ENCODE measurements around the gene PPP2R3B.
A peak's percentile ranks its signal among the peaks of the same experiment; 100 is the strongest.

Gene PPP2R3B

GRCh38 chrX:429266-429825, 42.6 kb upstream of the PPP2R3B start:
- Histone ChIP-seq H3K27me3 (ENCODE audit: control insufficient read depth in 1 of 2, insufficient read depth in 1 of 2, low read length in 2 of 2) (peaks cover 10 to 22% of the 10 kb centered on the region in 2 experiments), H3K4me3 (ENCODE audit: insufficient read depth in 1 of 2, low read depth in 1 of 2, low read length in 2 of 2) (no peak overlapping the region), H4K8ac (ENCODE audit: low read length) (no peak overlapping the region), H3K27ac (ENCODE audit: low read length, poor library complexity, severe bottlenecking) (no peak overlapping the region), H2BK5ac (ENCODE audit: low read depth, low read length, poor library complexity, severe bottlenecking) (no peak overlapping the region), H3K4me1 (ENCODE audit: control insufficient read depth, insufficient read depth, low read depth, low read length) (peaks cover 8% of the 10 kb centered on the region), H2BK12ac (ENCODE audit: low read length in 2 of 2) (no peak overlapping the region), H2AK5ac (ENCODE audit: low read length, severe bottlenecking) (no peak overlapping the region), H3K79me1 (replicated peaks; ENCODE audit: low read length, poor library complexity, severe bottlenecking) (no peaks in the 10 kb centered on the region), H3K4me2 (ENCODE audit: low read length, poor library complexity, severe bottlenecking) (no peak overlapping the region), H3K36me3 (ENCODE audit: control insufficient read depth in 1 of 2, insufficient read depth in 2 of 2, low read depth in 1 of 2, low read length in 2 of 2) (no peaks in the 10 kb centered on the region), H2BK15ac (ENCODE audit: low read depth, poor library complexity, severe bottlenecking) (no peak overlapping the region), H3K18ac (ENCODE audit: low read depth in 1 of 2, low read length in 2 of 2) (no peak overlapping the region), H3K9ac (ENCODE audit: low read length) (no peak overlapping the region), H3K14ac (ENCODE audit: low read length in 2 of 2) (no peak overlapping the region), H3K23ac (ENCODE audit: low read length in 2 of 2) (no peak overlapping the region), H3K9me3 (ENCODE audit: control insufficient read depth, low read length) (no peaks in the 10 kb centered on the region), H2BK120ac (ENCODE audit: low read depth, low read length) (no peak overlapping the region), H3K4ac (ENCODE audit: low read depth in 1 of 2, low read length in 2 of 2) (no peak overlapping the region), H2AFZ (ENCODE audit: low read depth, low read length) (no peak overlapping the region), H4K91ac (ENCODE audit: low read length) (no peak overlapping the region)
- DNase-seq, result no peak
- 85% methylated on average over 24 of the region's 24 CpGs for WGBS

- Histone ChIP-seq H4K91ac (ENCODE audit: low read length) (no peak overlapping the region), H2AFZ (ENCODE audit: low read depth, low read length) (peak overlapping the region; percentile 42), H2BK12ac (ENCODE audit: low read length in 2 of 2) (no peak overlapping the region), H3K4me1 (ENCODE audit: control insufficient read depth, insufficient read depth, low read depth, low read length) (peaks cover 8% of the 10 kb centered on the region), H4K8ac (ENCODE audit: low read length) (no peak overlapping the region), H3K27me3 (ENCODE audit: control insufficient read depth in 1 of 2, insufficient read depth in 1 of 2, low read length in 2 of 2) (peaks cover 10 to 22% of the 10 kb centered on the region in 2 experiments), H3K9me3 (ENCODE audit: control insufficient read depth, low read length) (no peaks in the 10 kb centered on the region), H2BK5ac (ENCODE audit: low read depth, low read length, poor library complexity, severe bottlenecking) (no peak overlapping the region), H3K9ac (ENCODE audit: low read length) (peak overlapping the region; percentile 38), H3K27ac (ENCODE audit: low read length, poor library complexity, severe bottlenecking) (no peak overlapping the region), H3K79me1 (replicated peaks; ENCODE audit: low read length, poor library complexity, severe bottlenecking) (no peaks in the 10 kb centered on the region), H2BK15ac (ENCODE audit: low read depth, poor library complexity, severe bottlenecking) (no peak overlapping the region), H3K18ac (ENCODE audit: low read depth in 1 of 2, low read length in 2 of 2) (no peak overlapping the region), H3K4me3 (ENCODE audit: insufficient read depth in 1 of 2, low read depth in 1 of 2, low read length in 2 of 2) (peak overlapping the region; percentile 28 to 32), H3K4ac (ENCODE audit: low read depth in 1 of 2, low read length in 2 of 2) (no peak overlapping the region), H2AK5ac (ENCODE audit: low read length, severe bottlenecking) (no peak overlapping the region), H2BK120ac (ENCODE audit: low read depth, low read length) (no peak overlapping the region), H3K23ac (ENCODE audit: low read length in 2 of 2) (no peak overlapping the region), H3K36me3 (ENCODE audit: control insufficient read depth in 1 of 2, insufficient read depth in 2 of 2, low read depth in 1 of 2, low read length in 2 of 2) (no peaks in the 10 kb centered on the region), H3K14ac (ENCODE audit: low read length in 2 of 2) (no peak overlapping the region), H3K4me2 (ENCODE audit: low read length, poor library complexity, severe bottlenecking) (peak overlapping the region; percentile 66)
- DNase-seq, result peak; percentile 5
- 17% methylated on average over 47 of the region's 56 CpGs for WGBS
Measured at GRCh38 chrX:427812-428725, 41.4 kb upstream of the PPP2R3B start.

GRCh38 chrX:426881-427280, 40.2 kb upstream of the PPP2R3B start:
- Histone ChIP-seq H3K79me1 (replicated peaks; ENCODE audit: low read length, poor library complexity, severe bottlenecking) (no peaks in the 10 kb centered on the region), H3K27me3 (ENCODE audit: control insufficient read depth in 1 of 2, insufficient read depth in 1 of 2, low read length in 2 of 2) (peaks cover 14 to 22% of the 10 kb centered on the region in 2 experiments), H3K18ac (ENCODE audit: low read depth in 1 of 2, low read length in 2 of 2) (no peak overlapping the region), H3K4me2 (ENCODE audit: low read length, poor library complexity, severe bottlenecking) (no peak overlapping the region), H2AK5ac (ENCODE audit: low read length, severe bottlenecking) (no peak overlapping the region), H3K36me3 (ENCODE audit: control insufficient read depth in 1 of 2, insufficient read depth in 2 of 2, low read depth in 1 of 2, low read length in 2 of 2) (no peaks in the 10 kb centered on the region), H2BK12ac (ENCODE audit: low read length in 2 of 2) (no peak overlapping the region), H2AFZ (ENCODE audit: low read depth, low read length) (no peak overlapping the region), H2BK5ac (ENCODE audit: low read depth, low read length, poor library complexity, severe bottlenecking) (no peak overlapping the region), H3K9ac (ENCODE audit: low read length) (no peak overlapping the region), H3K14ac (ENCODE audit: low read length in 2 of 2) (no peak overlapping the region), H3K4ac (ENCODE audit: low read depth in 1 of 2, low read length in 2 of 2) (no peak overlapping the region), H3K9me3 (ENCODE audit: control insufficient read depth, low read length) (no peaks in the 10 kb centered on the region), H2BK120ac (ENCODE audit: low read depth, low read length) (no peak overlapping the region), H2BK15ac (ENCODE audit: low read depth, poor library complexity, severe bottlenecking) (no peak overlapping the region), H3K4me1 (ENCODE audit: control insufficient read depth, insufficient read depth, low read depth, low read length) (peaks cover 12% of the 10 kb centered on the region), H4K91ac (ENCODE audit: low read length) (no peak overlapping the region), H4K8ac (ENCODE audit: low read length) (no peak overlapping the region), H3K27ac (ENCODE audit: low read length, poor library complexity, severe bottlenecking) (no peak overlapping the region), H3K4me3 (ENCODE audit: insufficient read depth in 1 of 2, low read depth in 1 of 2, low read length in 2 of 2) (no peak overlapping the region), H3K23ac (ENCODE audit: low read length in 2 of 2) (no peak overlapping the region)
- peak; percentile 15 for DNase-seq
- WGBS, result 61% methylated on average over 14 of the region's 14 CpGs

- no peak overlapping the region for H3K4ac ChIP-seq (ENCODE audit: low read depth in 1 of 2, low read length in 2 of 2)
- peaks cover 14% of the 10 kb centered on the region for H3K4me1 ChIP-seq (ENCODE audit: control insufficient read depth, insufficient read depth, low read depth, low read length)
- 91% methylated on average over 16 of the region's 20 CpGs for WGBS
Measured at GRCh38 chrX:425056-425455, 38.3 kb upstream of the PPP2R3B start.

More at GRCh38 chrX:425056-425455, 38.3 kb upstream of the PPP2R3B start:
- Histone ChIP-seq H2BK15ac (ENCODE audit: low read depth, poor library complexity, severe bottlenecking) (no peak overlapping the region), H2AK5ac (ENCODE audit: low read length, severe bottlenecking) (no peak overlapping the region), H3K14ac (ENCODE audit: low read length in 2 of 2) (no peak overlapping the region), H2BK12ac (ENCODE audit: low read length in 2 of 2) (no peak overlapping the region), H3K9ac (ENCODE audit: low read length) (no peak overlapping the region), H2BK5ac (ENCODE audit: low read depth, low read length, poor library complexity, severe bottlenecking) (no peak overlapping the region), H3K4me2 (ENCODE audit: low read length, poor library complexity, severe bottlenecking) (no peak overlapping the region), H3K27ac (ENCODE audit: low read length, poor library complexity, severe bottlenecking) (no peak overlapping the region), H3K27me3 (ENCODE audit: control insufficient read depth in 1 of 2, insufficient read depth in 1 of 2, low read length in 2 of 2) (peaks cover 17 to 22% of the 10 kb centered on the region in 2 experiments), H3K4me3 (ENCODE audit: insufficient read depth in 1 of 2, low read depth in 1 of 2, low read length in 2 of 2) (no peak overlapping the region), H3K36me3 (ENCODE audit: control insufficient read depth in 1 of 2, insufficient read depth in 2 of 2, low read depth in 1 of 2, low read length in 2 of 2) (no peaks in the 10 kb centered on the region), H3K79me1 (replicated peaks; ENCODE audit: low read length, poor library complexity, severe bottlenecking) (no peaks in the 10 kb centered on the region), H3K18ac (ENCODE audit: low read depth in 1 of 2, low read length in 2 of 2) (no peak overlapping the region), H3K9me3 (ENCODE audit: control insufficient read depth, low read length) (no peaks in the 10 kb centered on the region), H2AFZ (ENCODE audit: low read depth, low read length) (no peak overlapping the region), H4K8ac (ENCODE audit: low read length) (no peak overlapping the region), H2BK120ac (ENCODE audit: low read depth, low read length) (no peak overlapping the region), H3K23ac (ENCODE audit: low read length in 2 of 2) (no peak overlapping the region), H4K91ac (ENCODE audit: low read length) (no peak overlapping the region)
- no peak for DNase-seq

Data from mesenchymal stem cell (in vitro differentiated cells and primary cell).